Stomach (tissue), 9 donors: Measurements from ENCODE around the gene SPDYE8. TPM values are rescaled to one million over a fixed set of nuclear protein-coding genes. Genes with fewer than 3 reads are reported as not detected.
"Not testable (repeated sequence)": the region's sequence is repeated elsewhere in the genome, so short reads cannot be mapped to it uniquely, and the experiment has no call there.

Source experiments
- DNase-seq, 2 donors: peaks; one replicate each; pipeline versions ENCODE4 v3.0.0 to v3.0.0-alpha.2; 2013 to 2019
- H3K27ac ChIP-seq, 5 donors: fragments of 200-600 bp in 4 of 5; sonication (generic) in 4 of 5; one replicate each; pipeline ENCODE4 v1.5.1; 2013 to 2019; ENCODE audit warnings: mild to moderate bottlenecking in 1 of 5, moderate library complexity in 1 of 5
- H3K27me3 ChIP-seq, 3 donors: fragments of 200-600 bp; sonication (generic); one replicate each; pipeline ENCODE4 v1.5.1; 2017 to 2019; ENCODE audit warnings: mixed run types in 1 of 3
- H3K36me3 ChIP-seq, 4 donors: fragments of 200-600 bp; sonication (generic); 1 replicate in 3 of 4; 2 replicates in 1 of 4; pipeline ENCODE4 v1.5.1; 2016 to 2019
- H3K4me1 ChIP-seq, 4 donors: fragments of 200-600 bp; sonication (generic); one replicate each; pipeline ENCODE4 v1.5.1; 2016 to 2019
- H3K4me3 ChIP-seq, 4 donors: fragments of 200-600 bp; sonication (generic) in 3 of 4; one replicate each; pipeline ENCODE4 v1.5.1; 2016 to 2019; ENCODE audit warnings: mild to moderate bottlenecking in 1 of 4
- H3K9me3 ChIP-seq, 4 donors: fragments of 200-600 bp; sonication (generic); one replicate each; pipeline ENCODE4 v1.5.1; 2016 to 2019
- WGBS, 5 donors: extraction: QIAGEN DNeasy Blood & Tissue Kit in 3 of 5; methylation state at CpG; one replicate each; pipeline versions ENCODE4 v1.1.5 to v1.1.7; 2013 to 2018; 5-methylcytosine and 5-hydroxymethylcytosine counted together
- intact Hi-C: fragments of 100-400 bp; cut with DNase I; formaldehyde crosslinking; loops from one replicate; pipeline ENCODE4 v1.15.1; 2023; ENCODE audit warnings: low total_unique reads
- polyA plus RNA-seq, 3 donors: library from polyadenylated mRNA; stranded (reverse); fragments of 200-250 nt; gene quantifications; one replicate each; pipeline ENCODE4 v1.2.3, GENCODE V29; 2013
- small RNA-seq, 4 donors: library from RNA; depleted of rRNA; stranded (forward); fragments of <200 nt; gene quantifications; one replicate each; pipeline ENCODE3, GENCODE V24; 2016
- total RNA-seq, 5 donors: library from RNA; depleted of rRNA; stranded (reverse); fragments of >200 nt; gene quantifications; one replicate each; pipeline versions ENCODE4 v1.1.0 to v1.2.3, GENCODE V29; 2014 to 2016
- donor health status: healthy with polysubstance abuse.
- donor health status: Bipolar disorder and iron deficiency.
- donor health status: healthy.

SPDYE8 gene
- total and polyA plus RNA-seq, 8 donors: 0.18 TPM; not detected in 7

DNA sequence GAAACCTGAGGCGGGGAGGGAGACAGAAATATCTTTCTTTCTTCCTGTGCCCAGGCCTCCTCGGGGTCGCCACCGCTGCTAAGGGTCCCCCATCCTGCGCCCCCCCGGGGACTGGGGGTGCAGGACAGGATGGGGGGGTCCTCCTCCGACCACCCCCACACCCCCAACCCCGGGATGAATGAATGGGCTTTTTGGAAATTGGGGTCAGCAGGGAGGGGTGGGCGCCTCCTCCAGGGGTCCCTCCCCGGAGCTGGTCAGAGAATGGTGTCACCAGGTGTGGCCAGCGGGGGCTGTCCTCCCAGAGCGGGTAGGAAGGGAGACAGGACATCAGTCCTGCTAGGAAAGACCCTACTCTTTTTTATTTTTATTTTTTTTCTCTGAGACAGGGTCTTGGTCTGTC, 53.1 kb downstream of the SPDYE8 start:
- DNase-seq, H3K27ac ChIP-seq, H3K4me3 ChIP-seq, H3K4me1 ChIP-seq, intact Hi-C loops, H3K9me3 ChIP-seq, H3K27me3 ChIP-seq, H3K36me3 ChIP-seq: not testable (repeated sequence)
- WGBS, 5 donors: 88 to 100% (median 96%) methylated on average over 2 to 5 of the region's 12 CpGs; no CpG with 5 or more reads in 1 of the 5 donors

DNA sequence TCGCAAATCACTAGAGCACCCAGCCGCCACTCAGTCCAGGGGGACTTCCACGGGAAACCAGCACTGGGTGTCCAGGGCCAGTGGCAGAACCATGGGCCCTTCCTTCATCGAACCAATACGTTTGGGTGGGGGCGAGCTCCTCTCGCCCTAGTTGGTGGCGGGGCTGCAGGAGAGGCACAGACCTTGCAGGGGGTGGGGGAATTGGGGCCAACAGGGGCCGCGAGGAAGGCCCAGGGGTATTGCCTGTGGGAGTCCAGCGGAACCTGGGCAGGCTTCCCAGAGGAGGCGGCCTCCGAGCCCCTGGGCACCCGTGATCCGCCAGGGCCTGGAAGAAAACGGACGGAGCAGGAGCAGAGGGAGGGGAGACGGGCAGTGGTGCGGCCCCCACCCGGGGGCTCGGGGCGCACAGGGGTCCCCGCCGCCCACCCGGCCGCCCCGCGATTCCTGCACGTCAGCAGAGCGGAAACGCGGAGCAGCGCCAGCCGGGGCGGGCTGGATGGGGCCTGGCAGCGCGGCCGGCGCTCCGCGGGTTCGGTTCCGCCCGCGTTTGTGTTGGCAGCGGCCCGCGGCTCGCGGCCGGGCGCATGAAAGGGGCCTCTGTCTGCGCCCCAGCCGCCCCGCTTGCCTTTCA, 53.8 kb downstream of the SPDYE8 start:
- H3K27ac ChIP-seq, H3K9me3 ChIP-seq, DNase-seq, H3K4me3 ChIP-seq, H3K27me3 ChIP-seq, intact Hi-C loops, H3K36me3 ChIP-seq, H3K4me1 ChIP-seq: not testable (repeated sequence)
- whole genome bisulfite sequencing, 5 donors: 93 to 97% (median 94%) methylated on average over 8 to 12 of the region's 55 CpGs; no CpG with 5 or more reads in 1 of the 5 donors

DNA sequence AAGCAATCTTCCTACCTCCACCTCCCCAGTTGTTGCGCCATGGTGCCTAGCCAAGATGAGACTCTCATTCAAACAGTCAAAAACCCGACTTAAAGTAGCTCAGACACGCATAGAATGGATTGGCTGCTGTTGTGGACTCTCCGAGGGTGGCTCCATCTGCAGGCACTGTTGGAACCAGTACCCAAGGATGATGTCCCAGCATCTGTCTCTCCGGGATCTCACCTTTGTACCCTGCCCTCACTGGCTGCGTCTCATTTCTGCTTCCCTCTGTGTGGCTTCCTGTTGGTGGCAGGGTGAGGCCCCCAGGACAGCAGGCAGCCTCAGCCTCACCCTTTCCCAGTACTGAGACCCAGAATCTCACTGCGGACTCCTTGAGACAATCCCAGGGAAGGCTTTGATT, 54.8 kb downstream of the SPDYE8 start:
- H3K9me3 ChIP-seq, H3K36me3 ChIP-seq, intact Hi-C loops, H3K27me3 ChIP-seq, DNase-seq, H3K4me3 ChIP-seq, H3K27ac ChIP-seq, H3K4me1 ChIP-seq: not testable (repeated sequence)
- 88 to 100% (median 96%) methylated on average over 2 to 4 of the region's 7 CpGs for WGBS, 5 donors

DNA sequence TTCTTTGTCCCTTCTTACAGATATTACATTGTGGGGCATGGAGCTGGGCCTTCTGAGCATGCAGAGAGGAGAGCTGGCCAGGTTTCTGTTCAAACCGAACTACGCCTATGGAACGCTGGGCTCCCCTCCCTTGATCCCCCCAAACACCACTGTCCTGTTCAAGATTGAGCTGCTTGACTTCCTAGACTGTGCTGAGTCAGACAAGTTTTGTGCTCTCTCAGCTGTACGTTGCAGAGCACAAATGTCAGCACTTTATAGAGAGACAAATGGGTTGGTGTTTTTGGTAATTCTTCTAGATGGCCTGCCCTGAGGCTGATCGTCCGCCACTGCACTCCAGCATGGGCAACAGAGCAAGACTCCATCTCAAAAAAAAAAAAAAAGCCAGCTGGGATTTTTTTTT, 58.1 kb downstream of the SPDYE8 start:
- intact Hi-C loops, H3K9me3 ChIP-seq, H3K36me3 ChIP-seq, H3K27me3 ChIP-seq, H3K4me3 ChIP-seq, H3K27ac ChIP-seq, H3K4me1 ChIP-seq, DNase-seq: not testable (repeated sequence)
- WGBS, 5 donors: no CpG with 5 or more reads among the region's 6 CpGs

Small RNA genes within 50 kb of the gene (small RNA-seq; reads per million reads assigned to genes)
- gene RF00019: 0 reads per million in 4 donors

Other genes starting within 250 kb of the SPDYE8 start
- 10 to 100 TPM in 1 of 5 donors, 1 to 10 TPM in 4; 1.4 to 21.0 (median 5.5) TPM for gene TYW1B, start 201.6 kb downstream of the SPDYE8 start, total RNA-seq
- gene TYW1B, start 201.6 kb downstream of the SPDYE8 start, polyA plus RNA-seq: 1 to 10 TPM in 2 of 3 donors, under 1 TPM in 1; 0.93 to 2.0 (median 1.9) TPM
- 10 to 100 TPM; 12.1 to 66.3 (median 23.9) TPM for gene POM121, start 104.7 kb downstream of the SPDYE8 start, total RNA-seq
- 1 to 10 TPM; 7.5 to 9.8 (median 7.5) TPM for gene POM121, start 104.7 kb downstream of the SPDYE8 start, polyA plus RNA-seq
- 1 to 10 TPM in 1 of 5 donors, not detected in 4; 3.1 TPM for gene TRIM74, start 60.3 kb downstream of the SPDYE8 start, total RNA-seq
- gene TRIM74, start 60.3 kb downstream of the SPDYE8 start, polyA plus RNA-seq: 10 to 100 TPM in 1 of 3 donors, 1 to 10 TPM in 2; 6.2 to 14.1 (median 7.9) TPM
- under 1 TPM in 1 of 5 donors, not detected in 4; 0.37 TPM for gene SPDYE11, start 28.1 kb upstream of the SPDYE8 start, total RNA-seq
- not detected for gene SPDYE11, start 28.1 kb upstream of the SPDYE8 start, polyA plus RNA-seq
- gene SPDYE9, start 56.3 kb upstream of the SPDYE8 start, total RNA-seq: under 1 TPM in 1 of 5 donors, not detected in 4; 0.37 TPM
- gene SPDYE9, start 56.3 kb upstream of the SPDYE8 start, polyA plus RNA-seq: not detected